Neural progenitor cell (in vitro differentiated cells): ENCODE measurements around the gene PAM.

Experiments
- EZH2 ChIP-seq: fragments of 200-600 bp; sonication (generic); IDR thresholded peaks from 2 replicates; pipeline ENCODE4 v1.6.1; 2017; ENCODE audit warnings: antibody characterized with exemption, mild to moderate bottlenecking, moderate library complexity
- TF ChIP-seq, protein P1 (sequence below): fragments of 200-600 bp; sonication (generic); IDR thresholded peaks from 2 replicates; pipeline ENCODE4 v1.5.1; 2017; ENCODE audit warnings: antibody characterized with exemption, mild to moderate bottlenecking

DNA sequence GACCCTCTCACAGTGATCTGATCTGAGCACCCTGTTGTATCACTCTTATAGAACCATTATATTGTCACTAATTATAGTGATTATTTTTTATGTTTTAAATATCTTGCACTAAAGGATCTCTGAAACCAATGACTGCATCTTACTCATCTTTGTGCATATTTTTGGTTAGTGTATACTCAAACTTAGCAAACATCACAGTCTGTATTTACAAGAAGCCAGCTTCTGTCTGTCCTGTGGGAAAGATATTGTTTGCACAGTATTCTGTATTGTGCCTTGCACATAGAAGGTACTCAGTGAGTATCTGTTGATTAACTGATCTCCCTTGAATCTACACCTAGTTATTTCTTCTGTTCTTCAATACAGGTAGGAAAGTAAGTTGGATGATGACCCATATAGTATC, 131.5 kb downstream of the PAM start:
- TF ChIP-seq, protein P1, sequence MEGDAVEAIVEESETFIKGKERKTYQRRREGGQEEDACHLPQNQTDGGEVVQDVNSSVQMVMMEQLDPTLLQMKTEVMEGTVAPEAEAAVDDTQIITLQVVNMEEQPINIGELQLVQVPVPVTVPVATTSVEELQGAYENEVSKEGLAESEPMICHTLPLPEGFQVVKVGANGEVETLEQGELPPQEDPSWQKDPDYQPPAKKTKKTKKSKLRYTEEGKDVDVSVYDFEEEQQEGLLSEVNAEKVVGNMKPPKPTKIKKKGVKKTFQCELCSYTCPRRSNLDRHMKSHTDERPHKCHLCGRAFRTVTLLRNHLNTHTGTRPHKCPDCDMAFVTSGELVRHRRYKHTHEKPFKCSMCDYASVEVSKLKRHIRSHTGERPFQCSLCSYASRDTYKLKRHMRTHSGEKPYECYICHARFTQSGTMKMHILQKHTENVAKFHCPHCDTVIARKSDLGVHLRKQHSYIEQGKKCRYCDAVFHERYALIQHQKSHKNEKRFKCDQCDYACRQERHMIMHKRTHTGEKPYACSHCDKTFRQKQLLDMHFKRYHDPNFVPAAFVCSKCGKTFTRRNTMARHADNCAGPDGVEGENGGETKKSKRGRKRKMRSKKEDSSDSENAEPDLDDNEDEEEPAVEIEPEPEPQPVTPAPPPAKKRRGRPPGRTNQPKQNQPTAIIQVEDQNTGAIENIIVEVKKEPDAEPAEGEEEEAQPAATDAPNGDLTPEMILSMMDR = no peak
- no peak for TF ChIP-seq EZH2
